Subcutaneous adipose tissue (tissue), 4 donors: ENCODE results near the gene STIMATE. TPM values are rescaled to one million over a fixed set of nuclear protein-coding genes. Genes with fewer than 3 reads are reported as not detected.

Experiments
- total RNA-seq, 4 donors: library from RNA; depleted of rRNA; stranded (reverse); fragments of >200 nt; gene quantifications; one replicate each; pipeline ENCODE4 v1.1.0, GENCODE V29; 2016
- TF ChIP-seq, protein P1 (sequence below): fragments of 450-650 bp; IDR thresholded peaks from one replicate; pipeline ENCODE4 v1.5.1; 2016; ENCODE audit warnings: low read depth, mild to moderate bottlenecking, control low read depth, antibody characterized with exemption, moderate library complexity

STIMATE gene
- total RNA-seq, 4 donors from 2014 or later = 21.4 to 32.0 (median 23.3) TPM

- TF ChIP-seq, protein P1, sequence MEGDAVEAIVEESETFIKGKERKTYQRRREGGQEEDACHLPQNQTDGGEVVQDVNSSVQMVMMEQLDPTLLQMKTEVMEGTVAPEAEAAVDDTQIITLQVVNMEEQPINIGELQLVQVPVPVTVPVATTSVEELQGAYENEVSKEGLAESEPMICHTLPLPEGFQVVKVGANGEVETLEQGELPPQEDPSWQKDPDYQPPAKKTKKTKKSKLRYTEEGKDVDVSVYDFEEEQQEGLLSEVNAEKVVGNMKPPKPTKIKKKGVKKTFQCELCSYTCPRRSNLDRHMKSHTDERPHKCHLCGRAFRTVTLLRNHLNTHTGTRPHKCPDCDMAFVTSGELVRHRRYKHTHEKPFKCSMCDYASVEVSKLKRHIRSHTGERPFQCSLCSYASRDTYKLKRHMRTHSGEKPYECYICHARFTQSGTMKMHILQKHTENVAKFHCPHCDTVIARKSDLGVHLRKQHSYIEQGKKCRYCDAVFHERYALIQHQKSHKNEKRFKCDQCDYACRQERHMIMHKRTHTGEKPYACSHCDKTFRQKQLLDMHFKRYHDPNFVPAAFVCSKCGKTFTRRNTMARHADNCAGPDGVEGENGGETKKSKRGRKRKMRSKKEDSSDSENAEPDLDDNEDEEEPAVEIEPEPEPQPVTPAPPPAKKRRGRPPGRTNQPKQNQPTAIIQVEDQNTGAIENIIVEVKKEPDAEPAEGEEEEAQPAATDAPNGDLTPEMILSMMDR = no peak
Measured at GRCh38 chr3:52857133-52857532, 40.2 kb downstream of the STIMATE start.

DNA sequence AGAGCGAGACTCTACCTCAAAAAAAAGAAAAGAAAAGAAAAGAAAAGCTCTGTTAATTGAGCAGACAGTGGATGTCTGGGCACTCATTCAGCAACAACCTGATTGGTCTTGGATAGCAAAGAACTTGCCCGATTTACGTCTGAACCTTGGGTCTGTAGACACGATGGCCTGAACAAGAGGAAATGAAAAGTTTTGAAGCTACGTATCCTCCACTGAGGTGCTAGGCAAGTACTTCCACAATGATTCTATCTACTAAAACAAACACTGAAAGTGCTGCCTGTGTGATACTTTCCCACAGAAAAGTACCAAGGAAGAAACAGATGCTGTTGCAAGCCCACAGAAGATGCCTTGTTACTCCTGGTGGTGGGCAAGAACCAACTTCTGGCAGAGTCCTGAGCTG is 40.7 kb downstream of the STIMATE start:
- TF ChIP-seq, protein P1 = no peak

GRCh38 chr3:52854013-52854412 is 43.3 kb downstream of the STIMATE start:
- TF ChIP-seq, protein P1 = no peak

GRCh38 chr3:52852419-52852818 is 44.9 kb downstream of the STIMATE start:
- TF ChIP-seq, protein P1 = no peak

DNA sequence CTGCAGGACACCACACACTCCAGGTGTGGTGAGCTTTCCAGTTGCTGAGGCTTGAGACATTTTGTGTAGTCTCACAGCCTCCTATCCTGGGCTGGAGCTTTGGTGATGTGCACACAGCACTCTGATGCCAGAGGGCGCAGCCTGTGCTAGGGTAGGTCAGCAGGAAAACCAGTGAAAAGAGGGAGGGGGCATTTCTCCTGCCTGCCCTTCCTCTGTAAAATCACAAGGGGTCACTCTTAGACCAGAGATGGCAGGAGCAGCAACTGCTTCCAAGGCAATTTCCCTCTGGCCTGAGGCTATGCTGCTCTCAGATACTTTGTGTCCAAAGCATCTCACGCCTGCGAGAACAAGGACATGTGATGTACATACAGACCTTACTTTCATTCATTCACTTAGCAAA is 46.0 kb downstream of the STIMATE start:
- TF ChIP-seq, protein P1 = no peak

DNA sequence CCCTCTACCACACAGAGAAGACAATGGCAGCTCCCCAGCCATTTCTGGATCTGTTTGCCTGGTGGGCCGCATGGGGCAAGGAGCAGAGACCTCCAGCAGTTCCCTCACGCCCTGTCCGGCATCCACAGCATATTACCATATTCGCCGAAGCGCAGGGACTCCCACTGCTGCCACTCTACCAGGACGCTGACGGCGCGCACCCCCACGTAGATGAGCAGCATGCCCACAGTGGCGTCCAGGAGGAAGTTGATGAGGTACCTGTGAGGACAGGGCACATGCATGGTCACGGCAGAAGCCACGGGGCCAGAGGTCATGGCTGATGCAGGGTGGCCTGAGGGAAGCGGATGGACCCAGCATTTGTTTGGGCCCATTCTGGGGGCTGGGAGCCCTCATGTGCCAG is 47.7 kb downstream of the STIMATE start:
- TF ChIP-seq, protein P1 = no peak

DNA sequence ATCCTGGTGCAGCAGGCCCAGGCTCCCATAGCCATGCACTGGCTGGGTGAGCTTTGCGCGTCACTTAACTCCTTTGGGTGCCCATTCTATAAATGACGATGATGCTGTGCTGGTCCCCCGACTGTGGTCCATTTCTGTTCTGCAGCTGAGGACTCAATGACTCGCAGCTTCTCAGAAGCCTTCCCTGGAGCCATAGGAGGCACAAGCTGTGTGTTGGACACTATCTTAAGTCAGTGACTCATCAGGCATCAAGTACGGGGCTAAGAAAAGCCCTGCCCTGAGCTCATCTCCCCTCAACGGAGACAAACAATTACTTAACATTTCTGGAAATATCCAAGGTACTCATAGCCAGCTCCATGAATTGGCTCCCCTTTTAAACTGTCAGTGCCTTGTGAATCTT is 48.7 kb downstream of the STIMATE start:
- TF ChIP-seq, protein P1 = no peak

- TF ChIP-seq, protein P1 = no peak
Measured at GRCh38 chr3:52847726-52848125, 49.6 kb downstream of the STIMATE start.
